Fibroblast of lung (primary cell): ENCODE data around the gene KREMEN1. TPM values are rescaled to one million over a fixed set of nuclear protein-coding genes. Genes with fewer than 3 reads are reported as not detected.

Source experiments
- DNase-seq, 2 donors: peaks; one replicate each; pipeline versions ENCODE4 v3.0.0 to v3.0.0-alpha.2; 2010; ENCODE audit warnings: low read depth in 2 of 2
- H2AFZ ChIP-seq: 2 replicates; pipeline ENCODE4 v1.5.1; 2012; ENCODE audit warnings: low read length, control low read depth, inconsistent platforms
- H3K27ac ChIP-seq: 2 replicates; pipeline ENCODE4 v1.5.1; 2011; ENCODE audit warnings: low read length, control low read depth; ENCODE audit not compliant: insufficient read depth
- H3K27me3 ChIP-seq: 2 replicates; pipeline ENCODE4 v1.5.1; 2011; ENCODE audit warnings: mild to moderate bottlenecking, low read length; ENCODE audit not compliant: control insufficient read depth, insufficient read depth
- H3K36me3 ChIP-seq: 2 replicates; pipeline ENCODE4 v1.5.1; 2011; ENCODE audit warnings: low read length; ENCODE audit not compliant: control insufficient read depth, insufficient read depth
- H3K4me1 ChIP-seq: 2 replicates; pipeline ENCODE4 v1.5.1; 2011; ENCODE audit warnings: low read length; ENCODE audit not compliant: control insufficient read depth, insufficient read depth; ENCODE audit errors: extremely low read depth
- H3K4me2 ChIP-seq: 2 replicates; pipeline ENCODE4 v1.5.1; 2011; ENCODE audit warnings: low read length, control low read depth; ENCODE audit not compliant: insufficient read depth; ENCODE audit errors: extremely low read depth
- H3K4me3 ChIP-seq, 4 experiments: fragments of 200-600 bp in 1 of 4; sonication (generic) in 1 of 4; replicated peaks in 1 of 4; 2 replicates each; pipeline ENCODE4 v1.5.1; 2011 to 2016; ENCODE audit warnings: low read length in 4 of 4, low read depth in 3 of 4, mild to moderate bottlenecking in 3 of 4, control low read depth in 2 of 4, inconsistent platforms in 1 of 4, mixed read lengths in 1 of 4; ENCODE audit not compliant: insufficient read depth in 1 of 4; ENCODE audit errors: control extremely low read depth in 1 of 4
- H3K79me2 ChIP-seq: 2 replicates; pipeline ENCODE4 v1.5.1; 2012; ENCODE audit warnings: mild to moderate bottlenecking, low read length, inconsistent platforms; ENCODE audit not compliant: control insufficient read depth, insufficient read depth
- H3K9ac ChIP-seq: 2 replicates; pipeline ENCODE4 v1.5.1; 2011; ENCODE audit warnings: mild to moderate bottlenecking, low read length, control low read depth; ENCODE audit not compliant: insufficient read depth
- H3K9me3 ChIP-seq: 2 replicates; pipeline ENCODE4 v1.5.1; 2012; ENCODE audit warnings: low read depth, low read length; ENCODE audit not compliant: control insufficient read depth, insufficient read depth
- H4K20me1 ChIP-seq: 2 replicates; pipeline ENCODE4 v1.5.1; 2011; ENCODE audit warnings: low read length; ENCODE audit not compliant: control insufficient read depth, insufficient read depth; ENCODE audit errors: extremely low read depth
- EZH2 ChIP-seq: IDR thresholded peaks from 2 replicates; pipeline ENCODE4 v1.5.1; 2012; ENCODE audit warnings: low read length, control low read depth, mild to moderate bottlenecking; ENCODE audit errors: missing control alignments
- polyA plus RNA-seq, 2 donors: library from polyadenylated mRNA; depleted of rRNA in 1 of 2; stranded (reverse) in 1 of 2; unstranded in 1 of 2; fragments of >200 nt; gene quantifications; 2 replicates each; pipeline ENCODE4 v1.2.1, GENCODE V29; 2011 to 2012; ENCODE audit warnings: missing spikeins in 1 of 2
- total RNA-seq: library from RNA; depleted of rRNA; stranded (reverse); fragments of >200 nt; gene quantifications from 2 replicates; pipeline ENCODE4 v1.2.1, GENCODE V29; 2014
- TF ChIP-seq, protein P1 (sequence below), 2 donors: IDR thresholded peaks in 1 of 2; conservative IDR thresholded peaks in 1 of 2; 1 replicate in 1 of 2; 2 replicates in 1 of 2; pipeline ENCODE4 v1.5.1; 2011 to 2012; ENCODE audit warnings: low read length in 2 of 2, control low read depth in 1 of 2, inconsistent platforms in 1 of 2, low read depth in 1 of 2, mild to moderate bottlenecking in 1 of 2

KREMEN1 gene
- total and polyA plus RNA-seq, 2 donors (not counting 1 experiment from before 2014, with no cell fraction given): 7.0 to 12.9 TPM

DNA sequence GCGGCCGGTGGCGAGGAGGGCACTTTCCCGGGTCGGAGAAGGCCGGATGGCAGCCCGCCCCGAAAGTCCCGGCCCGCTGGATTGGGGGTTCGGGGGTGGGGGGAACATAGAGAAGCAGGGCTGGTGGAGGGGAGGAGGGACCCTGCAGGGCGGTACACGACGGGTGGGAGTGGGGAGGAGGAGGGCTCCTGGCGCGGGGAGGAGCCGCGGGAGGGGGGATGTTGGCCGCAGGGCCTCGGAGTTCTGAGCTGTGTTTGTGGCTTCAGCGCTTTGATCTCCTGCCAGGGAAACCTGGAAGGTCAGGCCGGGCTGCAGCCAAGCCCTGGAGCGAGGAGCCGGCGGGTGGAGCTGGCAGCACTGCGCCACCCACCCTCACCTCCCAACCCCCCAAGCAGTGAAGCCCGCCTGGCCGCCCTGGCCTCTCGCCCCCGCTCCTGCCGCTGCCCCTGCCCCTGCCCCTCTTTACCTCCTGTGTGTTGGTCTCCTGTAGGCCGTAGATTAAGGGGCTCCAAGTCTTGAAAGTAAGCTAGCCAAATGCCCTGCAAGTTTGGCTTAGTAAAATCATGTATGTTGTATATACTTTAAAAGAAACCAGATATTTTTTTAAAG lies 42.1 kb upstream of the KREMEN1 start:
- TF ChIP-seq EZH2: no peak
- TF ChIP-seq, protein P1, sequence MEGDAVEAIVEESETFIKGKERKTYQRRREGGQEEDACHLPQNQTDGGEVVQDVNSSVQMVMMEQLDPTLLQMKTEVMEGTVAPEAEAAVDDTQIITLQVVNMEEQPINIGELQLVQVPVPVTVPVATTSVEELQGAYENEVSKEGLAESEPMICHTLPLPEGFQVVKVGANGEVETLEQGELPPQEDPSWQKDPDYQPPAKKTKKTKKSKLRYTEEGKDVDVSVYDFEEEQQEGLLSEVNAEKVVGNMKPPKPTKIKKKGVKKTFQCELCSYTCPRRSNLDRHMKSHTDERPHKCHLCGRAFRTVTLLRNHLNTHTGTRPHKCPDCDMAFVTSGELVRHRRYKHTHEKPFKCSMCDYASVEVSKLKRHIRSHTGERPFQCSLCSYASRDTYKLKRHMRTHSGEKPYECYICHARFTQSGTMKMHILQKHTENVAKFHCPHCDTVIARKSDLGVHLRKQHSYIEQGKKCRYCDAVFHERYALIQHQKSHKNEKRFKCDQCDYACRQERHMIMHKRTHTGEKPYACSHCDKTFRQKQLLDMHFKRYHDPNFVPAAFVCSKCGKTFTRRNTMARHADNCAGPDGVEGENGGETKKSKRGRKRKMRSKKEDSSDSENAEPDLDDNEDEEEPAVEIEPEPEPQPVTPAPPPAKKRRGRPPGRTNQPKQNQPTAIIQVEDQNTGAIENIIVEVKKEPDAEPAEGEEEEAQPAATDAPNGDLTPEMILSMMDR (conservative IDR thresholded peaks at IDR 0.05 in 1 of 2, IDR thresholded peaks at IDR 0.05 in 1 of 2; ENCODE audit: low read depth in 1 of 2, low read length in 2 of 2): no peak
- peak overlapping the region; percentile 65 for H2AFZ ChIP-seq

DNA sequence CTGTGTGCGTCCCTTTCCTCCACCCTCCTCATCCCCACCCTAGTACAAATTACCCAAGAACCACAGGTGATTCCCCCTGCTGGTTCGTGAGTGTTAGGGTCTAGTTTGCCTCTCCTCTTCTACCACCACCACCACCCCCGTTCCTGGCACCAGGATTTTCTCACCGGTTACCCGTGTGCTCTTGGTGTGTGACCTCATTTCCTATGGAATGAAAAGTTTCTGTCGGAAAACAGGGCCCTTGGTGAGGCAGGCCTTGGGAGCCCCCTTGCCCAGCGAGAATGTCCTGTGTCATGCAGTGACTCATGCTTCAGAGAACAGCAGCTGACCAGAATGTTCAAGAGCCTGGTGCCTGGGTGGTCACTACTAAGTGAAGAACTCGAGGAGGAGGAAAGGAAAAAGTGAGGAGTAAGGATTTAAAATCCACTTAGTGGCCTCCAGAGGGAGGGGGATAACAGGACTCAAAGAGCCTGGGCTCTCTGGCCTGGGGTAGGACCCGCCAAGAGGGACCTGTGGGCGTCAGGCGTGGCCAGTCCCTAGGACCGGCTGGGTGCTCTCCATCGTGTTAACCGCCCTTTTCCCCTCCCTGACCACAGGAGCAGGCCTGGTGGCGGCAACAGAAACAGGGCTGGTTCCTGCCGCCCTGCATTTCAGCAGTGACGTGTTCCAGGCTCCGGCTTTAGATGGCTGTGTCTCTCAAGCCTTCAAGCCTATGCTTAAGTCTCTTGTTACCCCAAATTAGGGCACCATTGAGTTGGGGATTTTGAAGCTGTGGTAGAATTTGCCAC lies 41.4 kb upstream of the KREMEN1 start:
- Histone ChIP-seq H3K79me2 (no peaks in the 10 kb centered on the region), H2AFZ (peak overlapping the region; percentile 65)

More for the DNA sequence above, 42.1 kb upstream of the KREMEN1 start:
- Histone ChIP-seq H3K9me3 (no peaks in the 10 kb centered on the region), H3K4me2 (peak overlapping the region; percentile 79), H3K4me1 (peaks cover 17% of the 10 kb centered on the region), H3K27ac (peak overlapping the region; percentile 98), H3K79me2 (no peaks in the 10 kb centered on the region), H4K20me1 (no peaks in the 10 kb centered on the region), H3K4me3 (peak overlapping the region; percentile 10 to 52 (median 34)), H3K9ac (peak overlapping the region; percentile 32), H3K36me3 (no peaks in the 10 kb centered on the region), H3K27me3 (no peaks in the 10 kb centered on the region)
- peak; percentile 83 to 94 for DNase-seq

DNA sequence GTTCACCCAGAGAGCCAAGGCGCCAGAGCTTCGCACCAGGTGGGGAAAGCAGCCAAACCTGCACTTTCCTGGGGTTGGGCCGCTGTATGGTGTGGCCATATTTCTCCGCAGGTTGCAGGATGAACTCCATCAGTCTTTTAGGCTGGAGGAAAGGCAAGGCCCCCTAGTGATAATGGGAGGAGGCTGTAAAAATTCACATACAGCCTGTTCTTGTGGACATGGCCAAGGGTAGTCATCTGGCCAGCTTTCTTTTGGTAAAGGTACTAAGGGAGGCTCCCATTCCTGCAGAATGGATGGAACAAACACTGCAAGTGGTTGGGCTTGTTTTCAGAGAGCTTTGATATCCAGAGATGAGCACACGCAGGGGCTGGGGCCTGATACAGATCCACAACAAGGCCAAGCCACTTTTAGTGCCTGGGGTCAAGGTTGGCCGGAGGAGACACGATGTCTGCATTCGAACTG lies 40.8 kb upstream of the KREMEN1 start:
- Histone ChIP-seq H4K20me1 (no peaks in the 10 kb centered on the region), H3K79me2 (no peaks in the 10 kb centered on the region), H3K36me3 (no peaks in the 10 kb centered on the region), H3K9me3 (no peaks in the 10 kb centered on the region), H3K27me3 (no peaks in the 10 kb centered on the region), H3K4me2 (peak overlapping the region; percentile 79), H3K4me1 (peaks cover 17% of the 10 kb centered on the region), H3K4me3 (peak overlapping the region in 3 of 4 experiments; percentile 32 to 45 (median 34)), H2AFZ (peak overlapping the region; percentile 65), H3K27ac (peak overlapping the region; percentile 98), H3K9ac (peak overlapping the region; percentile 65)
- DNase-seq: no peak
- TF ChIP-seq, protein P1 (conservative IDR thresholded peaks at IDR 0.05 in 1 of 2, IDR thresholded peaks at IDR 0.05 in 1 of 2; ENCODE audit: low read depth in 1 of 2, low read length in 2 of 2): peak in 1 of 2 donors; percentile 4
- no peak for TF ChIP-seq EZH2

More for the DNA sequence above, 41.4 kb upstream of the KREMEN1 start:
- DNase-seq: peak; percentile 95 to 99
- Histone ChIP-seq H3K4me2 (peak overlapping the region; percentile 79), H3K4me1 (peaks cover 17% of the 10 kb centered on the region), H3K27me3 (no peaks in the 10 kb centered on the region), H3K9ac (peak overlapping the region; percentile 65), H3K9me3 (no peaks in the 10 kb centered on the region), H3K36me3 (no peaks in the 10 kb centered on the region), H3K4me3 (peak overlapping the region; percentile 20 to 52 (median 40)), H3K27ac (peak overlapping the region; percentile 98), H4K20me1 (no peaks in the 10 kb centered on the region)
- TF ChIP-seq, protein P1 (conservative IDR thresholded peaks at IDR 0.05 in 1 of 2, IDR thresholded peaks at IDR 0.05 in 1 of 2; ENCODE audit: low read depth in 1 of 2, low read length in 2 of 2): peak; percentile 12 to 16
- TF ChIP-seq EZH2: no peak
